T-helper 1 cell (primary cell): ENCODE results near the gene GAP43.

Experiments used
- DNase-seq, 5 donors: peaks; one replicate each; pipeline ENCODE4 v3.0.0-alpha.2; 2012 to 2020

Gene GAP43

GRCh38 chr3:115627180-115628074 is 4.1 kb downstream of the GAP43 start:
- no peak for DNase-seq

DNA sequence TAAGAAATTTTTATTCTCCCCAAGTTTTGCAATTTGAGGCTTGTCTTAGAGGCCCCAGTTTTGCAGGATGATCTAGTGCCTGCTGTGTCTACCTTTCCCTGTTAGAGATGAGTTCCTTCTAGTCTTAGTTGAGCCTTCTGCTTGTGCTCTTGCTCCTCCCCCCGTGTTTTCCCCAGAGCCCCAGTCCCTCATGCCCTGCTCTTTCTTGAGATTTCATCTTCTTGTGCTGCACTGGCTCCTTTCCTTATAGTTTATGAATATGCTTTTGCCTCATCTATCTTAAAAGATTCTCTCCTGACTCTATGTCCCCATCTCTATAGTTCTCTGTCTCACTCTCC is 4.7 kb downstream of the GAP43 start:
- no peak for DNase-seq

GRCh38 chr3:115630850-115631249 is 7.5 kb downstream of the GAP43 start:
- DNase-seq, result no peak

DNA sequence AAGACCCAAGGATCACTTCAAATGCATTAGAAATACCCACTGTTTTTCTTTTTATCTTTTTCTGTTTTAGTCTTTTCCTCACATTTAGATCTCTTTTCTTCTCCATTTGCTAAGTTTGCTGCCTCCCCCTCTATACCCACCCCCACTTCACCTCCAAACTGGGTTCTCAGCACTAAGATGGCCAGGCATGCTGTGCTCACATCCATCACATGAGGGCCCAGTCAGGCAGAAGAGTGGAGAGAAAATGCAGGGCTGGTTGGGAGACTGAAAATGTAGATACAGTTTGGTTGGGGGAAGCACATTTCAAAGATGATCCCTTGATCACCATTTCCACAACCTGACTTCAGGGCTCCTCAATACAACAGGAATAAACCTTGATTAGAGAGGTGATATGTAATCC is 8.7 kb downstream of the GAP43 start:
- DNase-seq, result no peak

GRCh38 chr3:115633467-115633866 is 10.2 kb downstream of the GAP43 start:
- no peak for DNase-seq

DNA sequence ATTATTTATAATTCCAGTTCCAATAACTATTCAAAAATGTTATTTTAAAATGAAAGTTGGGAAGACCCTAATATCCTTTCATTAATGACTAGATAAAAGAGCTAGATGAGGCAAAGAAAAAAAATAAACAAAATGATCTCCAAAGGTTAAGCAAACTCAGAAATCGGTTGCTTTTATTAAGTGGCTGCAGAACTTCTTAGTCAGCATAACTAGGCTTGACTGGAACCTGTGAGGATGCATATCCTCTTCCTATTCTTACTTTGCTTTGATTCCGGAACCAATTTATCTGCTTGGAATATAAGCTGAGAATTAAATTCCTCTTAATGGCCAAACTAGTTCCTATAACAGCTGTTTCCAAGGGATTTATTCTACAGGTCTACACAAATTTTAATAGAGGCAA is 10.7 kb downstream of the GAP43 start:
- no peak for DNase-seq

DNA sequence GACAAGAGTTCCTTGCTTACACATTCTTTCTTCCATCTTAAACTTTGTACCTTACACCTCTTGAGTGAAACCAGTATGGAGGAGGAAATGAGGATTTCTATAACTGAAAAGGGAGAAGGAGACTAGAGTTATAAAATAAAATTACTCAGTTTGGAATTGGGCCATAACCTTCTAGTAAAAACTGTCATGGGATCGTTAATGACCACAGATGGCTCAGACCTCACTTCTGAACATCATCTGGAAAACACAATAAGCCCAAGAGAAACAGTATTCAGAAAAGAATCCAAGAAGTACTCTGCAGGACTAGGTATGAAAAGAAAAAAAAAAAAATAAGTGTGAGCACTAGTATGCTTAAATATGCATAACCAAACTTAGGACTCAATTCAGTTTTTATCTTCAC is 12.1 kb downstream of the GAP43 start:
- DNase-seq, result no peak

GRCh38 chr3:115638241-115638640 is 14.9 kb downstream of the GAP43 start:
- no peak for DNase-seq

DNA sequence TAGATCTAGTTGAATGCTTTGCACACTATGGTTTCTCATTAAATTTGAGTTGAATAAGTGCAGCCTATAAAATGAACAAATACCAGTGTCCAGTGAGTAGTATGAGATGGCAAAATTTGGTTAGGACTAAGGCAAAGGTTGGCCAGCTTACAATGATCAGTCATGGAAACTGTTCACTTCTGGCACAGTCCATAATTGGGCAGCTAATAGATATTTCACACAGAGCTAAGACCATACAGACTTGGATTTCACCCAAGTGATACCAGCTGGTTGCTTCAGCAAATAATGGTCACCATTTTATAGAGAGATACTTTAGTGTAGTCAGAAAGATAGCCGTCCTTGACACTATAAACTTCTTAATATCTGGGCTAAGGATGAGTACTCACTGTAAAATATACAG is 15.7 kb downstream of the GAP43 start:
- DNase-seq, result no peak

GRCh38 chr3:115644391-115644790 is 21.1 kb downstream of the GAP43 start:
- DNase-seq, result no peak

- no peak for DNase-seq
Observed at GRCh38 chr3:115646027-115646690, 22.8 kb downstream of the GAP43 start.

- no peak for DNase-seq
Observed at GRCh38 chr3:115648559-115648958, 25.2 kb downstream of the GAP43 start.

GRCh38 chr3:115651087-115651486 is 27.8 kb downstream of the GAP43 start:
- DNase-seq, result no peak

DNA sequence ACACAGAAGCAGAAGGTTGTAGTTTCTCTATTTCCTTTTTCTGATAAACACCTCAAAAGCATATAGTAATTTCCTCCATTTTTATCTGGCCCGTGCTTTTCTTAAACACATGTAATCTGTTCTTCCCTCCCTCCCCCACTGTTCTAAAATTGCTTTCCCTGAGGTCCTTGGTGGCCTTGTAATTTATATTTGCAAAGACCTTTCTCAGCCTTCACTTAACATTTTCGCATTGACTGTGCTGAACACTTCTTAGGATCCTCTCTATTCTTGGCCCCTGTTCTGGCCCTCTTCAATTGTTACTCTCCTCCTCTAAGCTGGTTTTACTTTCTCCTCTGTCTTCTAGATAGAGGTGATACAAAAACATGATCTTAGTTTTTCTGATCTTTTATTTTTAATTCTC is 28.3 kb downstream of the GAP43 start:
- DNase-seq, result no peak

- DNase-seq, result no peak
Observed at GRCh38 chr3:115652738-115653137, 29.4 kb downstream of the GAP43 start.

DNA sequence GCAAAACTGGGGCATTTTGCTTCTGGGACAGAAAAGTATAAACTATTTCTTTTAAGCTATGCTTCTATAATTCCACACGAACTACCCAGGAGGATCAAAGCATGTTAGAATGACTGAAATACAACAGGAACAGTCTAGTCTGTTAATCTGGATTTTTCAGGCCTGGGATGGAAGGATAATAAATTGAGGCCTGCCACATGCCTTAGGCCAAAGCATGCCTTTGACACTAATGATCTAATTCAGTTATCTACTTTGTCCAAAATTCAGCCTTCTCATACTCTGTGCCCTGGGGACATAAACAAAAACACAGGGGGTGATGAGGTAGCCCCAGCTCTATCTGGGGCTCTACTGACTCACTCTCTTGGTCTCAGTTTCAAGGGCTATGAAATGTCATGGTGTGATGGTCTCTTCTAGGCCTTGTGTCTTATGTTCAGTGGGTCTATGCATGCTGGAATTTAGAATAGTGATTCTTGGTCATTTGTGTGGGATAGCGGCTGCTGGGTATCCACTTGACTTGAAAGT is 32.5 kb downstream of the GAP43 start:
- DNase-seq, result no peak

GRCh38 chr3:115657168-115657567 is 33.9 kb downstream of the GAP43 start:
- no peak for DNase-seq

- no peak for DNase-seq
Observed at GRCh38 chr3:115658032-115658336, 34.7 kb downstream of the GAP43 start.

GRCh38 chr3:115658337-115659181 is 35.2 kb downstream of the GAP43 start:
- DNase-seq, result peak; percentile 21 to 70 (median 41)

DNA sequence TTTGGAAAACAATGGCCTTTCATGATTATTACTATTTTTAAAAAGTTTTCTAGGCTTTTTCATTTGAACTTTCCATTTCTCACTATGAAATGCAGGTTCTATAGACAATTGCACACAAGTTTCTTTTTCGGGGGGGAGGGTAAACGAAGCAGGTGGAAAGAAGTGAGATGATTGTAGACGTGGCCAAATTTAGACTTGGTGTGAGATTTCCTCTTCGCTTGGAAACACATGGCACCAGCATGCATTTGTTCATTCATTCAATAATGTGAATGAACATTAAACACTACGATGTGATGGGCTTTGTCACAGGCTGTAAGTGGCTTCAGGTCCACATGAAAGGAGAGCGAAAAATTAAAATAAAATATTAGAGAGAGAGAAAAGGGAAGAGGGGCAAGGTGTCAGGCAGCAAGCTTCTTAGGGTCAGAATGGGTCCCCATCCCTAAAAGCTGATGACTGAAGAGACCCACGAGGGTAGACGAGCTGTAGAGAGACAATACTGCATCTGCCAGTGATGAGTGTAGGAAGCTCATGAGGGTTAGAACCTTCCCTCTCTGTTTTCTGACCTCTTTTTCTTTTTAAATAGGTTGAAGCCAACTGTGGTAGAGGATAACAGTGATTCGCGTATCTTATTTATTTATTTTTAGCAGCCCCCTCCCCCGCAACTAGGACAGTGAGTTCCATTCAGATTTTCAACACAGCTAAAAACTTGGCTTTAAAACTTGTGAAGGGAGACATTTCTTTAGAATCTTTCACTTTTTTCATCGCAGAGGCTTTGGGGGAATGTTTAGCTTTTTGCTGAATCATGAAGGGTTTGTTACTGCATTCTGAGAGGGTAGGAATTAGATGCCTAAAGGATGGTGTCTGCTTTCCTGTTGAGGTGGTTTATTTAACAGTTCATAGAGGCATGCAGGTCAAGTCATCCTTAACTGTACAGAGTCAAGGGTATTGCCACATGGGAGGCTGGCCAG is 36.2 kb downstream of the GAP43 start:
- DNase-seq, result no peak

DNA sequence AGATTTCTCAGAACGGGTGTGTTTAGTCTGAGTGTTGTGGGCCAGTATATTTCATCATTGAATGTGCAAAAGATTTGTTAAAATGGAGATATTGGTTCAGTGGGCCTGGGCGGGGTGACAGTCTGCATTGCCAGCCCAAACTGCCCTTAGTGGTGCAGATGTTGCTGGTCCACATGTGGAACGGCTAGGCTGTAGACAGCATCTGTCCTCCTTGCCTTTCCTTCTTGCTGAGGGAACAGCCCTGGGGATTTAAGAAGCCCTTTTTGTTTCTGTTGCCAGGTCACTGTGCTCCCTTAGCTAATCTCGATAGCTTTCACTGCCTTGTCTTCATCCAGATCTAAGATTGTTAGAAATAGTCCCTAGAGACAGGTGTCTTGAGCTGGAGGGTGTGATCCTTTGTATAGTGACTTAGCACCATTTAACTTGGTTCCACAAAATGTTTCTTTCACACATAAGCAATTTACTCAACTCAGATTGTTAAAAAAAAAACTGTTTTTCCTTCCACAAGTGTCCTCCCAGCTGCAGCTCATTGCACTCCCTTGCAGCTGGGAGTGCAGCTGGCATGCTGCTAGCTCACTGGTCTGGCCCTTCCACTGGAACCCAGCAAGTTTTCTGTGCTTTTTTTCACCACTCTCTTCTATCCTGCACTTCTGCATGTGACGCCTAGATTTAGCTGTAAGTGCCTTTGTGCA is 37.5 kb downstream of the GAP43 start:
- DNase-seq, result no peak

GRCh38 chr3:115662356-115662755 is 39.0 kb downstream of the GAP43 start:
- DNase-seq, result no peak
